A549 (cell line): ENCODE data around the gene HPN. TPM values are rescaled to one million over a fixed set of nuclear protein-coding genes. Genes with fewer than 3 reads are reported as not detected.

ENCODE experiments used
- ATAC-seq, 2 experiments: fragments of 200-7000 bp in 1 of 2; fragments of >200 bp in 1 of 2; cut with Nextera tagmentation in 1 of 2; cut with Tn5 transposase in 1 of 2; 3 replicates each; pipeline versions ENCODE4 v1.8.0 to v1.9.1; 2018 to 2020; ENCODE audit warnings: mild to moderate bottlenecking in 1 of 2, moderate library complexity in 1 of 2
- CTCF ChIA-PET: fragments of 300-600 bp; sonication (Branson Sonifier 250); formaldehyde crosslinking; extraction: SDS; loops from one replicate; lab custom pipeline; 2021; ENCODE audit warnings: antibody characterized with exemption, inconsistent platforms; lab: Yijun Ruan, JAX
- POLR2A ChIA-PET: fragments of 350-600 bp; formaldehyde crosslinking; extraction: SDS; loops from one replicate; lab custom pipeline; 2021; ENCODE audit warnings: antibody characterized with exemption, inconsistent platforms; lab: Yijun Ruan, JAX
- DNase-seq, 2 experiments: peaks; one replicate each; pipeline versions ENCODE4 v3.0.0 to v3.0.0-alpha.2; 2011 to 2016; ENCODE audit warnings: low read depth in 1 of 2, low spot score in 1 of 2
- FAIRE-seq: peaks from 2 replicates; lab custom pipeline; 2011; peaks lifted over from hg19 to GRCh38; lab: Jason Lieb, UNC
- H3K27ac ChIP-seq, 2 experiments: fragments of >200 bp; sonication (Bioruptor Twin); formaldehyde crosslinking; 3 replicates each; pipeline ENCODE4 v1.5.1; 2016 to 2017
- H3K4me1 ChIP-seq: fragments of >200 bp; sonication (Bioruptor Twin); formaldehyde crosslinking; 3 replicates; pipeline ENCODE4 v1.6.1; 2016
- H3K4me2 ChIP-seq: fragments of >200 bp; sonication (Bioruptor Twin); formaldehyde crosslinking; 3 replicates; pipeline ENCODE4 v1.6.1; 2016
- H3K4me3 ChIP-seq: fragments of >200 bp; sonication (Bioruptor Twin); formaldehyde crosslinking; 3 replicates; pipeline ENCODE4 v1.5.1; 2016
- H3K9me3 ChIP-seq: fragments of >200 bp; sonication (Bioruptor Twin); formaldehyde crosslinking; 3 replicates; pipeline ENCODE4 v1.6.1; 2016
- BCL3 ChIP-seq: fragments of >200 bp; sonication (Bioruptor Twin); formaldehyde crosslinking; IDR thresholded peaks from 3 replicates; pipeline ENCODE4 v1.6.1; 2016
- BHLHE40 ChIP-seq: IDR thresholded peaks from 2 replicates; pipeline ENCODE4 v1.6.1; 2012; ENCODE audit warnings: low read depth, low read length, inconsistent platforms
- EHF ChIP-seq: fragments of 250-450 bp; sonication (Bioruptor Pico); IDR thresholded peaks from 2 replicates; pipeline ENCODE4 v1.5.0; 2020; ENCODE audit warnings: mild to moderate bottlenecking
- EHMT2 ChIP-seq: fragments of 200-600 bp; sonication (generic); IDR thresholded peaks from 2 replicates; pipeline ENCODE4 v1.6.1; 2016; ENCODE audit warnings: antibody characterized with exemption, low read depth, mild to moderate bottlenecking, moderate library complexity
- ELK1 ChIP-seq: fragments of 150-350 bp; IDR thresholded peaks from 2 replicates; pipeline ENCODE4 v1.6.1; 2014; ENCODE audit warnings: low read depth, mild to moderate bottlenecking, low read length
- EP300 ChIP-seq, 2 experiments: fragments of >200 bp; sonication (Bioruptor Twin); formaldehyde crosslinking; IDR thresholded peaks; 2 replicates in 1 of 2; 3 replicates in 1 of 2; pipeline ENCODE4 v1.6.1; 2016 to 2017
- ESRRA ChIP-seq: fragments of 150-350 bp; IDR thresholded peaks from 2 replicates; pipeline ENCODE4 v1.6.1; 2014; ENCODE audit warnings: mild to moderate bottlenecking, low read length, borderline replicate concordance
- FOXS1 ChIP-seq: fragments of 250-450 bp; sonication (Bioruptor Pico); IDR thresholded peaks from 2 replicates; pipeline ENCODE4 v1.5.0; 2020; ENCODE audit warnings: mild to moderate bottlenecking, moderate library complexity
- GATA3 ChIP-seq: IDR thresholded peaks from 2 replicates; pipeline ENCODE4 v1.6.1; 2012; ENCODE audit warnings: borderline replicate concordance
- HEYL ChIP-seq: fragments of 250-450 bp; sonication (Bioruptor Pico); IDR thresholded peaks from 2 replicates; pipeline ENCODE4 v1.8.0; 2021; ENCODE audit warnings: mild to moderate bottlenecking, moderate library complexity
- JUNB ChIP-seq: fragments of >200 bp; sonication (Bioruptor Twin); formaldehyde crosslinking; IDR thresholded peaks from 2 replicates; pipeline ENCODE4 v1.6.1; 2016
- KDM1A ChIP-seq: fragments of 200-600 bp; sonication (generic); IDR thresholded peaks from 2 replicates; pipeline ENCODE4 v1.6.1; 2016; ENCODE audit warnings: low read depth, mild to moderate bottlenecking
- KDM5A ChIP-seq: fragments of 200-600 bp; sonication (generic); IDR thresholded peaks from 2 replicates; pipeline ENCODE4 v1.6.1; 2016; ENCODE audit warnings: antibody characterized with exemption, mild to moderate bottlenecking
- MAX ChIP-seq: IDR thresholded peaks from 2 replicates; pipeline ENCODE4 v1.6.1; 2012
- MAZ ChIP-seq: fragments of 150-350 bp; IDR thresholded peaks from 2 replicates; pipeline ENCODE4 v1.6.1; 2014; ENCODE audit warnings: antibody characterized with exemption, low read depth, low read length, borderline replicate concordance
- MYC ChIP-seq: IDR thresholded peaks from 2 replicates; pipeline ENCODE4 v1.6.1; 2012; ENCODE audit warnings: mild to moderate bottlenecking, inconsistent platforms, low read length, improper control_type of control experiment, borderline replicate concordance
- NFE2L2 ChIP-seq: fragments of 150-350 bp; conservative IDR thresholded peaks from 2 replicates; pipeline ENCODE4 v1.6.1; 2014; ENCODE audit warnings: low read length
- NR3C1 ChIP-seq: fragments of >200 bp; sonication (Bioruptor Twin); formaldehyde crosslinking; IDR thresholded peaks from 3 replicates; pipeline ENCODE4 v1.6.1; 2017
- PHF8 ChIP-seq: fragments of 200-600 bp; sonication (generic); IDR thresholded peaks from 2 replicates; pipeline ENCODE4 v1.6.1; 2016; ENCODE audit warnings: low read depth, mild to moderate bottlenecking, antibody characterized with exemption, moderate library complexity, borderline replicate concordance
- POLR2AphosphoS2 ChIP-seq: conservative IDR thresholded peaks from 2 replicates; pipeline ENCODE4 v1.6.1; 2012; ENCODE audit warnings: low read length, improper control_type of control experiment, inconsistent platforms
- RAD21 ChIP-seq, 2 experiments: fragments of >200 bp in 1 of 2; sonication (Bioruptor Twin) in 1 of 2; formaldehyde crosslinking in 1 of 2; IDR thresholded peaks in 1 of 2; conservative IDR thresholded peaks in 1 of 2; 2 replicates in 1 of 2; 3 replicates in 1 of 2; pipeline ENCODE4 v1.6.1; 2012 to 2018; ENCODE audit warnings: inconsistent platforms in 1 of 2
- RARB ChIP-seq: fragments of 250-450 bp; sonication (Bioruptor Pico); IDR thresholded peaks from 2 replicates; pipeline ENCODE4 v1.8.0; 2021; ENCODE audit warnings: mild to moderate bottlenecking, moderate library complexity
- SMC3 ChIP-seq: fragments of >200 bp; sonication (Bioruptor Twin); formaldehyde crosslinking; IDR thresholded peaks from 3 replicates; pipeline ENCODE4 v1.6.1; 2018; ENCODE audit warnings: inconsistent platforms
- SREBF2 ChIP-seq: fragments of 450-650 bp; IDR thresholded peaks from 2 replicates; pipeline ENCODE4 v1.6.1; 2014; ENCODE audit warnings: mild to moderate bottlenecking, moderate library complexity
- TFCP2L1 ChIP-seq: fragments of 250-450 bp; sonication (Bioruptor Pico); IDR thresholded peaks from 2 replicates; pipeline ENCODE4 v1.5.0; 2021; ENCODE audit warnings: mild to moderate bottlenecking
- ZFP36 ChIP-seq: fragments of 450-650 bp; IDR thresholded peaks from 2 replicates; pipeline ENCODE4 v1.6.1; 2014; ENCODE audit warnings: borderline replicate concordance; ENCODE audit not compliant: partially characterized antibody
- ZNF302 ChIP-seq: fragments of 250-450 bp; sonication (Bioruptor Pico); IDR thresholded peaks from 2 replicates; pipeline ENCODE4 v1.9.0; 2021; ENCODE audit warnings: inconsistent platforms, mild to moderate bottlenecking, moderate library complexity
- WGBS: methylation state at CpG from one replicate; pipeline ENCODE4 v1.1.6; 2017; ENCODE audit errors: missing lambda C conversion rate; 5-methylcytosine and 5-hydroxymethylcytosine counted together
- polyA plus RNA-seq, 4 experiments: library from polyadenylated mRNA; depleted of rRNA in 3 of 4; stranded (reverse); fragments of >200 nt; fragmentation: RNase III in 1 of 4; extraction: RNeasy Plus Mini Kit Qiagen cat#74134 plus additional on column Dnase treatment in 1 of 4; gene quantifications; 2 replicates in 3 of 4; 3 replicates in 1 of 4; pipeline ENCODE4 v1.2.3, GENCODE V29; 2011 to 2017
- TF ChIP-seq, protein P1 (sequence below): IDR thresholded peaks from 2 replicates; pipeline ENCODE4 v1.6.1; 2012; ENCODE audit warnings: low read depth, borderline replicate concordance

The HPN gene
- polyA plus RNA-seq, 2 of the 4 experiments (the other 2 are of a cell fraction), result 0.06 to 0.08 TPM

DNA sequence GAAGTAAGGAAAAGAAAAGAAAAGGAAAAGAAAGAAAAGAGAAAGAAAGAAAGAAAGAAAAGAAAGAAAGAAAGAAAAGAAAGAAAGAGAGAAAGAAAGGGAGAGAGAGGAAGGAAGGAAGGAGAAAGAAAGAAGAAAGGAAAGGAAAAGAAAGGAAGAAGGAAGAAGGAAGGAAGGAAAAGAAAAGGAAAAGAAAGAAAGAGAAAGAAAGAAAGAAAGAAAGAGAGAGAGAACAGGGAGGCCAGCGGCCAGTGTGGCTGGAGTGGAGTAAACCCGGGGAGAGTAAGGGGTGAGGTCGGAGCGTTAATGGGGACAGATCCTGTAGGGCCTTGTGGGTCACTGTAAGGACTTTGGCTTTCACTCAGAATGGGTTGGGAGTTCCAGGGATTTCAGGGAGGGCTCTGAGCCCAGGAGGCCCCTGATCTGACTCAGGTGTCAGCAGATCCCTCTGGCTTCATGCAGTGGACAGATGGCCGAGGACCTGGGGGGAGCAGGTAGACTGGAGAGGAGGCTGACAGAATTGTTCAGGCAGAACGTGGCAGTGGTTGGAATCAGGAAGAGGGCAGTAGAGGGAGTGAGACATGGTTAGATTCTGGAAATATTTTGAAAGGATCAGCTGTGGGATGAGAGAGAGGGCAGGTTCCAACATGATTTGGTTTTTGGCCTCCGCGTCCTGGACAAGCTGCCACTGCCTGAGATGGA is 54.3 kb downstream of the HPN start:
- H3K9me3 ChIP-seq, result no peaks in the 10 kb centered on the region
- ChIA-PET CTCF (interaction anchor here (1.0 to 6.9 kb wide), 9 partner anchors 9 to 52 kb away, joined by 3 to 67 read pairs (median 4); partner anchors contain the start of genes FXYD3 and LGI4), POLR2A (no interaction called here)
- H3K27ac ChIP-seq, result no peak overlapping the region
- FAIRE-seq (no peak), DNase-seq (no peak), ATAC-seq (peak; percentile 33 to 39; a peak in 5 of 6 replicates)
- H3K4me3 ChIP-seq, result no peak overlapping the region
- TF ChIP-seq GATA3 (no peak), ESRRA (no peak), BHLHE40 (no peak), HEYL (CRISPR knock-in tag) (no peak), ZNF302 (CRISPR knock-in tag) (no peak), RARB (CRISPR knock-in tag) (no peak), FOXS1 (CRISPR knock-in tag) (no peak), POLR2AphosphoS2 (no peak), MYC (no peak), MAX (no peak), TFCP2L1 (no peak), ELK1 (no peak), NR3C1 (no peak), BCL3 (no peak), EHF (no peak), MAZ (no peak), EP300 (IDR thresholded peaks at IDR 0.05) (no peak), NFE2L2 (no peak)
- TF ChIP-seq, protein P1, sequence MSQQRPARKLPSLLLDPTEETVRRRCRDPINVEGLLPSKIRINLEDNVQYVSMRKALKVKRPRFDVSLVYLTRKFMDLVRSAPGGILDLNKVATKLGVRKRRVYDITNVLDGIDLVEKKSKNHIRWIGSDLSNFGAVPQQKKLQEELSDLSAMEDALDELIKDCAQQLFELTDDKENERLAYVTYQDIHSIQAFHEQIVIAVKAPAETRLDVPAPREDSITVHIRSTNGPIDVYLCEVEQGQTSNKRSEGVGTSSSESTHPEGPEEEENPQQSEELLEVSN, result no peak
- H3K4me1 ChIP-seq, result 0 out of 3 replicates have a peak, but pooled peaks cover under 1% of the 10 kb centered on the region
- 60% methylated on average over 8 of the region's 8 CpGs for WGBS
- H3K4me2 ChIP-seq, result no peak overlapping the region

- ATAC-seq, result peak; percentile 22 to 37; a peak in 4 of 6 replicates
- ChIA-PET POLR2A (interaction anchor here (1.6 kb wide), 1 partner anchor 26 kb away, joined by 5 read pairs; no protein-coding TSS in a partner anchor), CTCF (interaction anchor here (0.5 to 6.9 kb wide), 21 partner anchors 7 to 599 kb away, joined by 3 to 67 read pairs (median 4); partner anchors contain the start of genes FXYD3 and LGI4)
- no peak for FAIRE-seq
- no peak for TF ChIP-seq BHLHE40
- no peak for TF ChIP-seq RAD21 (conservative IDR thresholded peaks at IDR 0.05 in 1 of 2, IDR thresholded peaks at IDR 0.05 in 1 of 2)
- TF ChIP-seq KDM5A, result no peak
- no peak for TF ChIP-seq NFE2L2
- TF ChIP-seq NR3C1, result no peak
- no peak for TF ChIP-seq SMC3
- no peak for TF ChIP-seq POLR2AphosphoS2
- TF ChIP-seq ZNF302 (CRISPR knock-in tag), result no peak
- TF ChIP-seq MAZ, result no peak
- TF ChIP-seq SREBF2, result no peak
- no peak for TF ChIP-seq MAX
- no peak for TF ChIP-seq ELK1
- no peak for TF ChIP-seq KDM1A
- TF ChIP-seq EHMT2, result no peak
- no peak for TF ChIP-seq RARB (CRISPR knock-in tag)
- no peak for TF ChIP-seq JUNB
- no peak for TF ChIP-seq EHF
- TF ChIP-seq MYC, result no peak
- no peak for TF ChIP-seq ZFP36
- no peak for TF ChIP-seq PHF8
- no peaks in the 10 kb centered on the region for H3K4me1 ChIP-seq
- WGBS, result 77% methylated on average over 29 of the region's 29 CpGs
- DNase-seq, result no peak
- H3K27ac ChIP-seq, result no peak overlapping the region
- no peaks in the 10 kb centered on the region for H3K9me3 ChIP-seq
- no peak overlapping the region for H3K4me3 ChIP-seq
- H3K4me2 ChIP-seq, result no peak overlapping the region
These were observed 57.0 kb downstream of the HPN start for GRCh38 chr19:35098413-35099049.
